GM19351 (cell line): Measurements from ENCODE around the gene AURKB.

ENCODE experiments used
- ATAC-seq: cut with Tn5 transposase; IDR thresholded peaks from one replicate; pipeline ENCODE4 v1.9.1; 2021; ENCODE audit warnings: mild to moderate bottlenecking, moderate library complexity; ENCODE audit not compliant: unreplicated experiment

AURKB gene

GRCh38 chr17:8162997-8163977 lies 47.1 kb downstream of the AURKB start:
- peak; percentile 19 for ATAC-seq

- peak; percentile 51 for ATAC-seq
Observed at GRCh38 chr17:8162233-8162996, 48.0 kb downstream of the AURKB start, which contains the start of gene VAMP2. Gene VAMP2, minus strand, starts transcription at chr17:8162948. Its CDS starts 69 bp downstream, at chr17:8162879.

GRCh38 chr17:8161289-8162232 lies 48.8 kb downstream of the AURKB start:
- ATAC-seq, result no peak

GRCh38 chr17:8160741-8161221 lies 49.6 kb downstream of the AURKB start:
- no peak for ATAC-seq

- no peak for ATAC-seq
Observed at GRCh38 chr17:8160224-8160577, 50.2 kb downstream of the AURKB start.

GRCh38 chr17:8159459-8160223 lies 50.7 kb downstream of the AURKB start:
- no peak for ATAC-seq

GRCh38 chr17:8159032-8159400 lies 51.4 kb downstream of the AURKB start:
- ATAC-seq, result no peak

GRCh38 chr17:8158267-8159031 lies 51.9 kb downstream of the AURKB start:
- no peak for ATAC-seq

GRCh38 chr17:8156246-8156992 lies 54.0 kb downstream of the AURKB start:
- peak; percentile 78 for ATAC-seq

- ATAC-seq, result no peak
Observed at GRCh38 chr17:8155996-8156245, 54.5 kb downstream of the AURKB start.

- no peak for ATAC-seq
Observed at GRCh38 chr17:8155231-8155995, 55.0 kb downstream of the AURKB start.
